Measurements from ENCODE around the gene ATXN7L3. TPM values are rescaled to one million over a fixed set of nuclear protein-coding genes. Genes with fewer than 3 reads are reported as not detected.

ATXN7L3 gene
- total and polyA plus RNA-seq, 10 of the 15 experiments (the other 5 are each of a cell fraction or from before 2014, with no cell fraction given): 0.71 to 78.7 (median 32.7) TPM

GRCh38 chr17:44211281-44212265 lies 11.9 kb upstream of the ATXN7L3 start:
- no peak for ATAC-seq
- in situ Hi-C loops (cut with MboI): loop anchor here (25.0 kb wide), 1 partner anchor 301 kb away; the partner anchor contains the start of gene GPATCH8
- Histone ChIP-seq H3K27me3 (replicated peaks in 1 of 2; ENCODE audit: control insufficient read depth in 2 of 2, insufficient read depth in 2 of 2, low read length in 1 of 2) (no peaks in the 10 kb centered on the region), H3K27ac (ENCODE audit: control insufficient read depth, insufficient read depth) (no peak overlapping the region; the same call in 1 of the 2 replicates), H3K79me2 (ENCODE audit: control insufficient read depth, insufficient read depth, low read length) (peaks cover 22% of the 10 kb centered on the region), H3K4me1 (ENCODE audit: control insufficient read depth, insufficient read depth, low read length) (peaks cover 32% of the 10 kb centered on the region), H2AFZ (ENCODE audit: control insufficient read depth, low read depth, low read length) (no peak overlapping the region), H3K9ac (ENCODE audit: control insufficient read depth, insufficient read depth, low read length) (no peak overlapping the region), H4K20me1 (ENCODE audit: control insufficient read depth, insufficient read depth) (peaks cover 2% of the 10 kb centered on the region; the same call in 1 of the 2 replicates), H3K9me3 (replicated peaks; ENCODE audit: control insufficient read depth, insufficient read depth, low read length) (no peaks in the 10 kb centered on the region), H3K36me3 (ENCODE audit: control insufficient read depth in 2 of 2, insufficient read depth in 2 of 2, low read length in 1 of 2) (peaks cover 50 to 60% of the 10 kb centered on the region in 2 experiments), H3K4me3 (no peak overlapping the region), H3K4me2 (ENCODE audit: control insufficient read depth, insufficient read depth) (peak overlapping the region; percentile 30; the same call in 1 of the 2 replicates)
- no peak for FAIRE-seq
- CTCF ChIA-PET: interaction anchor here (1.1 to 7.0 kb wide), 9 partner anchors 11 to 311 kb away, joined by 3 to 135 read pairs (median 13); partner anchors contain the start of genes ATXN7L3, GRN, SLC25A39 and SLC4A1
- POLR2A ChIA-PET: interaction anchor here (0.8 to 2.6 kb wide), 6 partner anchors 10 to 136 kb away, joined by 3 to 16 read pairs (median 6); partner anchors contain the start of genes GRN and TMUB2
- intact Hi-C loops (cut with micrococcal nuclease; ENCODE audit: unreplicated experiment): loop anchor here (10.0 kb wide), 1 partner anchor 293 kb away; the partner anchor contains the start of gene GPATCH8
- no peak for DNase-seq (ENCODE audit: low read depth, low spot score)
- BruUV-seq (replicated peaks): no TSS peak
- SMC1A ChIA-PET (ENCODE audit: uncharacterized antibody, unreplicated experiment): interaction anchor here (1.8 to 3.1 kb wide), 4 partner anchors 14 to 120 kb away, joined by 4 to 38 read pairs (median 9); no protein-coding TSS in a partner anchor
- WGBS (ENCODE audit: insufficient coverage, insufficient replicate concordance, low lambda C conversion rate, missing lambda C conversion rate): 88% methylated on average over 24 of the region's 30 CpGs
- TF ChIP-seq SMAD1 (IDR thresholded peaks at IDR 0.05; ENCODE audit: low read depth, partially characterized antibody): no peak
- no peak for TF ChIP-seq NR2F1 (conservative IDR thresholded peaks at IDR 0.05)
- TF ChIP-seq ATF2 (IDR thresholded peaks at IDR 0.05; ENCODE audit: low read length): no peak
- TF ChIP-seq HDGF (IDR thresholded peaks at IDR 0.05): no peak
- no peak for TF ChIP-seq YY1 (IDR thresholded peaks at IDR 0.05; ENCODE audit: low read depth, low read length)
- peak; percentile 67 for TF ChIP-seq POLR2A (IDR thresholded peaks at IDR 0.05; ENCODE audit: low read depth, low read length)
- TF ChIP-seq YBX1 (IDR thresholded peaks at IDR 0.05): no peak
- RAD21 ChIA-PET (ENCODE audit: unreplicated experiment): interaction anchor here (3.1 to 3.7 kb wide), 3 partner anchors 114 to 139 kb away, joined by 21 to 40 read pairs (median 31); partner anchors contain the start of genes GRN and SLC25A39
